ENCODE data around the gene PIEZO1.

PIEZO1 gene

GRCh38 chr16:88730632-88731607 lies 54.1 kb downstream of the PIEZO1 start:
- H3K9me2 ChIP-seq (replicated peaks; ENCODE audit: control insufficient read depth, low read length): no peaks in the 10 kb centered on the region

GRCh38 chr16:88727871-88728270 lies 57.1 kb downstream of the PIEZO1 start:
- H3K36me3 ChIP-seq (ENCODE audit: control insufficient read depth, low read length): peaks cover 68% of the 10 kb centered on the region
- no peaks in the 10 kb centered on the region for H3K4me1 ChIP-seq (ENCODE audit: control insufficient read depth, low read length)
- H3F3A ChIP-seq (ENCODE audit: control insufficient read depth, insufficient read depth): no peaks in the 10 kb centered on the region
- TF ChIP-seq EZH2phosphoT487 (IDR thresholded peaks at IDR 0.05; ENCODE audit: borderline replicate concordance, low read length) (no peak), CTCF (IDR thresholded peaks at IDR 0.05; ENCODE audit: low read depth, low read length, poor library complexity, severe bottlenecking) (no peak)
- no peaks in the 10 kb centered on the region for H4K20me1 ChIP-seq (ENCODE audit: control insufficient read depth, insufficient read depth, low read depth, low read length)
- no peak overlapping the region for H3K4me2 ChIP-seq (ENCODE audit: low read length)
- no peaks in the 10 kb centered on the region for H3K79me2 ChIP-seq (ENCODE audit: control insufficient read depth, low read length)
- no peaks in the 10 kb centered on the region for H3K9me3 ChIP-seq (ENCODE audit: control insufficient read depth, insufficient read depth, low read length)
- H3K27ac ChIP-seq (ENCODE audit: low read depth, low read length): no peak overlapping the region
- no peaks in the 10 kb centered on the region for H3K9me2 ChIP-seq (replicated peaks; ENCODE audit: control insufficient read depth, low read length)
- no peaks in the 10 kb centered on the region for H3K27me3 ChIP-seq (ENCODE audit: control insufficient read depth, low read length)
- H3K4me3 ChIP-seq (ENCODE audit: low read length): no peak overlapping the region

More at GRCh38 chr16:88730632-88731607, 54.1 kb downstream of the PIEZO1 start:
- H3K4me3 ChIP-seq (ENCODE audit: low read length): no peak overlapping the region
- H3K9me3 ChIP-seq (ENCODE audit: control insufficient read depth, insufficient read depth, low read length): no peaks in the 10 kb centered on the region
- no peak overlapping the region for H3K4me2 ChIP-seq (ENCODE audit: low read length)
- H3K36me3 ChIP-seq (ENCODE audit: control insufficient read depth, low read length): peaks cover 72% of the 10 kb centered on the region
- TF ChIP-seq CTCF (IDR thresholded peaks at IDR 0.05; ENCODE audit: low read depth, low read length, poor library complexity, severe bottlenecking) (no peak), EZH2phosphoT487 (IDR thresholded peaks at IDR 0.05; ENCODE audit: borderline replicate concordance, low read length) (no peak)
- no peaks in the 10 kb centered on the region for H3K4me1 ChIP-seq (ENCODE audit: control insufficient read depth, low read length)
- no peaks in the 10 kb centered on the region for H4K20me1 ChIP-seq (ENCODE audit: control insufficient read depth, insufficient read depth, low read depth, low read length)
- H3K27ac ChIP-seq (ENCODE audit: low read depth, low read length): no peak overlapping the region
- no peaks in the 10 kb centered on the region for H3K27me3 ChIP-seq (ENCODE audit: control insufficient read depth, low read length)
- H3F3A ChIP-seq (ENCODE audit: control insufficient read depth, insufficient read depth): no peaks in the 10 kb centered on the region
- no peaks in the 10 kb centered on the region for H3K79me2 ChIP-seq (ENCODE audit: control insufficient read depth, low read length)

- no peaks in the 10 kb centered on the region for H4K20me1 ChIP-seq (ENCODE audit: control insufficient read depth, insufficient read depth, low read depth, low read length)
- H3K36me3 ChIP-seq (ENCODE audit: control insufficient read depth, low read length): peaks cover 67% of the 10 kb centered on the region
Observed at GRCh38 chr16:88726981-88727380, 58.0 kb downstream of the PIEZO1 start.

More at GRCh38 chr16:88726981-88727380, 58.0 kb downstream of the PIEZO1 start:
- H3K4me3 ChIP-seq (ENCODE audit: low read length): no peak overlapping the region
- TF ChIP-seq CTCF (IDR thresholded peaks at IDR 0.05; ENCODE audit: low read depth, low read length, poor library complexity, severe bottlenecking): no peak
- TF ChIP-seq EZH2phosphoT487 (IDR thresholded peaks at IDR 0.05; ENCODE audit: borderline replicate concordance, low read length): no peak
- H3K79me2 ChIP-seq (ENCODE audit: control insufficient read depth, low read length): no peaks in the 10 kb centered on the region
- H3K4me1 ChIP-seq (ENCODE audit: control insufficient read depth, low read length): no peaks in the 10 kb centered on the region
- no peaks in the 10 kb centered on the region for H3F3A ChIP-seq (ENCODE audit: control insufficient read depth, insufficient read depth)
- H3K9me3 ChIP-seq (ENCODE audit: control insufficient read depth, insufficient read depth, low read length): no peaks in the 10 kb centered on the region
- H3K9me2 ChIP-seq (replicated peaks; ENCODE audit: control insufficient read depth, low read length): no peaks in the 10 kb centered on the region
- H3K27ac ChIP-seq (ENCODE audit: low read depth, low read length): no peak overlapping the region
- H3K27me3 ChIP-seq (ENCODE audit: control insufficient read depth, low read length): no peaks in the 10 kb centered on the region
- H3K4me2 ChIP-seq (ENCODE audit: low read length): no peak overlapping the region

Measured in DOHH2 (cell line).